SH-SY5Y (cell line): ENCODE results near the gene MEX3D.

Experiments
- GATA2 ChIP-seq: IDR thresholded peaks from 2 replicates; pipeline ENCODE4 v1.6.1; 2011; ENCODE audit warnings: mild to moderate bottlenecking, low read depth, low read length
- GATA3 ChIP-seq: IDR thresholded peaks from 2 replicates; pipeline ENCODE4 v1.6.1; 2011; ENCODE audit warnings: low read depth, mild to moderate bottlenecking, low read length, moderate library complexity

DNA sequence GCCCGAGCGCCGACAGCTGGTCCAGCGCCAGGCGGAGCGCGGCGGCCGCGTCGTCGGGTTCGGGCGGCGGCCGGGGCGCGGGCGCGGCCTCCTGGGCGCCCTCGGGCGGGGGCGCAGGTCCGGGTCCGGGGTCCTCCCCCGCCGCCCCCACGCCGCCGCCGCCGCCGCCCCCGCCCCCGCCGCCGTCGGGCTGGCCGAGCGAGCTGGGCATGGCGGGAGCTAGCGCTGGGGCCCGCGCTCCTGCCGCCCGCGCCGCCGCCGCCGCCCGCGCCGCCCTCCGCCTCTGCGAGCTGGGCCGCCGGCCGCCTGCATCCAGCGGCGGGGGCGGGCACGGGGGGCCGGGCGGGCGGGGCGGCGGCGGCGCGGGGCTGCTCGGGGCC lies 287 bp downstream of the MEX3D start:
- TF ChIP-seq GATA3 = no peak
- no peak for TF ChIP-seq GATA2
